ENCODE measurements around the gene SPATA24. TPM values are rescaled to one million over a fixed set of nuclear protein-coding genes. Genes with fewer than 3 reads are reported as not detected.

Gene SPATA24
- total RNA-seq, 2 donors from 2014 or later = 5.6 to 9.2 TPM

DNA sequence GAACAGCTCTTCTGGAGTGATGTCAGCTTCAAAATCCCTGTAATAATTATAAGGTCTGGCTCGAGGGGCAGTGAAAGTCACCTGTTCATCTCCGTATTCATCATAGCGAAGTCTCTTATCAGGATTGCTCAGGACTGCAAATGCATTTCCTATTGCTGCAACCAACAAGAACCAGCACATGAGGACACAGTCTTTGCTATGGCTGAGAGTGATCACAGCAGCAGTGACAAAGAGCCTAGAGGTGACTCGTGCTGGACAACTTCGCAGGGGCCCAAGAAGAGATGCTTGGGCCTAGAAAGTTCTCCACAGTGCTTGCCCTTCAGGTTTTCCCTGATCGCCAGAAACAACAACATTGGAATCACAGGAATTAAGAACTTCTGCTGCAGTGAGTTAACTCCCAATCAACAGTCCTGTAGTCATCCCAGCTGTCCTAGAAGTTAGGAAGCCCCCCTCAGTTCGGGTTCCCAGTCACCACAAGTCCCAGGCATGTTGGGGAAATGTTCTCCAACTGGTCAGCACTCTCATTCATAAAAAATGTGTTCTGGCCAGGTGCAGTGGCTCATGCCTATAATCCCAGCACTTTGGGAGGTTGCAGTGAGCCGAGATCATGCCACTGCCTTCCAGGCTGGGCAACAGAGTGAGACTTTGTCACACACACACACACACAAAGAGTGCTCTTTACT lies 22.5 kb upstream of the SPATA24 start:
- H3K4me3 Mint-ChIP-seq = no peak overlapping the region
- H3K4me1 Mint-ChIP-seq = peaks cover 6% of the 10 kb centered on the region
- H3K27ac Mint-ChIP-seq = no peak overlapping the region
- ATAC-seq (replicated peaks) = no peak
- no peaks in the 10 kb centered on the region for H3K27me3 Mint-ChIP-seq
- H3K9me3 Mint-ChIP-seq = no peaks in the 10 kb centered on the region
- peaks cover 93% of the 10 kb centered on the region for H3K36me3 Mint-ChIP-seq (ENCODE audit: low read depth)

DNA sequence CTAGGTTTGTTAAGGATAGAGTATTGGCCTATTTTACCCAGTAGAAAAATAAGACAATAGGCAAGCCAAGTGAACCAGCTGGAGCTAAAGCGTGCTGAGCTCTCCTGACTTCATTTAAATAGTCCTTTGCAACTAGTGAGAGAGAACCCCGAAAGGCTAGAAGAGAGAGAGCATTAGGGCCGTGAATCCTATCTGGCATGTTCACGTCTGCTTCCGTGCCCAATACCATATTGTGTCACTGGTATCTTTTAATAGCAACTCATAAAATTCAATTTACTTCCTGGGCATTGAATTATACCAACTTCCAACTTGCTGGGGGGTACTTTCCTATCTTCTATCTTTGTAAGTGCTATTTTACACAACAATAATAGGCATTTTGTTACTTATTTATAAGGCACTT lies 21.6 kb upstream of the SPATA24 start:
- H3K27ac Mint-ChIP-seq = no peak overlapping the region
- H3K4me1 Mint-ChIP-seq = peaks cover 6% of the 10 kb centered on the region
- no peaks in the 10 kb centered on the region for H3K27me3 Mint-ChIP-seq
- no peak for ATAC-seq (replicated peaks)
- peaks cover 95% of the 10 kb centered on the region for H3K36me3 Mint-ChIP-seq (ENCODE audit: low read depth)
- no peaks in the 10 kb centered on the region for H3K9me3 Mint-ChIP-seq
- no peak overlapping the region for H3K4me3 Mint-ChIP-seq

DNA sequence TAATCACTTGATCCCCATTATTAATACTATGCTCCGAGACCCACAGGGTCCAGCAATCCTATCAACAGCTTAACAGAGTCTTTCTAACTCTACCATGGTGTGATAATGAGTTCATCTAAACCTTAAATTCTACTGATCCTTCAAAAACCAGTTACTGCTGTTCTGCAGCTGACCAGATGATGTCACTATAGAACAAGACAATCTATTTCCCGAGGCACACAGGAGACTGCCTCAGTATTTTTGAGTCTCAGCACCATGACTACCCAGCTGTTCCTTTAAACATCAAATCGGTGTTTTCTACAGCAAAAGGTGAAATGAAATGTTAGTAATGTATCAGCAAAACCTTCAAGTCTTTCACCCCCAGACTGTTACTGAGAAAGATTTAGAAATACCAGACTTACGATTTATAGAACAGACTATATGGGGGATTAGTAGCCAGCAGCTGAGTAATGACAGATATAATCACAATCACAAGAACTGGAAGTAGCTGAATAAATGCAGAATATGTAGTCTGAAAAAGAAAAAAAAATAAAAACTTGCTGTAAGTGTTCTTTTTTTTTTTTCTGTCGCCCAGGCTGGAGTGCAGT lies 18.5 kb upstream of the SPATA24 start:
- H3K27ac Mint-ChIP-seq = peak overlapping the region; percentile 65
- peaks cover 96% of the 10 kb centered on the region for H3K36me3 Mint-ChIP-seq (ENCODE audit: low read depth)
- H3K4me1 Mint-ChIP-seq = peaks cover 6% of the 10 kb centered on the region
- peak; percentile 92 for ATAC-seq (replicated peaks)
- no peaks in the 10 kb centered on the region for H3K9me3 Mint-ChIP-seq
- no peaks in the 10 kb centered on the region for H3K27me3 Mint-ChIP-seq
- H3K4me3 Mint-ChIP-seq = peak overlapping the region; percentile 27

DNA sequence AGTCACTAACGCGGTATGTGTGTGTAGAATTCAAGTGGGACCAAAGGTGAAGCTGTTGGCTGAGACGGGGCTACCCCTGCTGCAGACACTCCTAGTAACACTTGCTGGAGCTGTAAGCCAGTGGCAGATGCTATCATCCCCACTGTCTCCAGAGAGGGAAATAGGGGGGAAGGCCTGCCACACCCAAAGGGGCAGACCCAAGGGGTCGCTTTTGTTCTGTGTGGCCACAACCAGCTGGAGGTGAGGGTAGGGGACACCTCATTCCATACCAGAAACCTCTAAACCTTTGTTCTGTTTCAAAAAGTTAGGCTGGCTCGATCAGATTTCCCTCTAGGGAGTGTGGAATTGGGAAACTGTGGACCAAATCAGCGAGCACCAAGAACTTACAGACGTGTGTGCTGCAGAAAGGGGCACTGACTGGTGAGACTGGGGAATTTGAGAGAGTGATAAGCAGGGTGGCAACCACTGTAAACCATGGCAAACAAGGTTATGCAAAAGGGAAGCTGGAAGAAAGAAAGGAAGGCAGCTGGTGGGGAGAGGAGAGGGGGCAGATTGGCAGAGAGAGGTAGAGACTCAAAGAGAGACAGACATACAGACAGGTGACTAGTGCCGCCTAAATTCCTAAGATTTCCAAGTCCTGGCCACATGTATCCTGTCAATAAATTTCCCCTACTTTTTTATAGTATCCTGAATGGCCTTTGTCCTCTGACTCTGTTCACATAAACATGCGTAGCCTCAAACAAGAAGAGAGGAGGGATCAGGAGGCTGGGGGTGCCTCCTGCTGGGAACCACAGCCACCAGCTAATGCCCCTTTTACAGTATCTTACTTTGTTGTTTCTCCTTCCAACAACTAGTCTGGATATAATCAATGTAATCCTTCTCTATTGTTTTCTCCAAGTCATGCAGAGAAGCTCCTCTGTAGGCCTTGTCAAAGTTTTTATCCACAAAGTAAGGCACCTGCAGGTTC lies 15.6 kb upstream of the SPATA24 start:
- H3K9me3 Mint-ChIP-seq = no peaks in the 10 kb centered on the region
- ATAC-seq (replicated peaks) = no peak
- peaks cover 99% of the 10 kb centered on the region for H3K36me3 Mint-ChIP-seq (ENCODE audit: low read depth)
- H3K27me3 Mint-ChIP-seq = no peaks in the 10 kb centered on the region
- peak overlapping the region; percentile 59 for H3K27ac Mint-ChIP-seq
- H3K4me3 Mint-ChIP-seq = no peak overlapping the region
- peaks cover 29% of the 10 kb centered on the region for H3K4me1 Mint-ChIP-seq

DNA sequence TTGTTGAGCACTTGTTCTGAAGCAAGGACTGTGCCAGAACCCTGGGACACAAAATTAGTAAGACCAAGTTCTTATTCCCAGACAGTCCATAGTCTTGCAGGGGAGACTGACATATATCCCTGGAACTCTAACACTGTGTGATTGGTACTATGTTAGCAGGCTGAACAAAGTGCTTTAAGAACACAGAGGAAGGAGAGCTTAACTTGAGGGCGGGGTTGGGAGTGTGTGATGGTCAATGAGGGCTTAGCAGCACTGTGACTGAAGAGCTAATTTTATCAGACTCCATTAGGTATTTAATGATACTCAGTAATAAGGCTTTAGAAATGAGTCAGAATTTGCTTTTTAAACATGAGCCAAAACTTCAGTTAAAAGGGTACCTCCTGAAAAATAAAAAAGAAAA lies 14.9 kb upstream of the SPATA24 start:
- no peaks in the 10 kb centered on the region for H3K27me3 Mint-ChIP-seq
- ATAC-seq (replicated peaks) = no peak
- no peak overlapping the region for H3K4me3 Mint-ChIP-seq
- H3K27ac Mint-ChIP-seq = peak overlapping the region; percentile 59
- H3K9me3 Mint-ChIP-seq = no peaks in the 10 kb centered on the region
- peaks cover 99% of the 10 kb centered on the region for H3K36me3 Mint-ChIP-seq (ENCODE audit: low read depth)
- peaks cover 35% of the 10 kb centered on the region for H3K4me1 Mint-ChIP-seq

DNA sequence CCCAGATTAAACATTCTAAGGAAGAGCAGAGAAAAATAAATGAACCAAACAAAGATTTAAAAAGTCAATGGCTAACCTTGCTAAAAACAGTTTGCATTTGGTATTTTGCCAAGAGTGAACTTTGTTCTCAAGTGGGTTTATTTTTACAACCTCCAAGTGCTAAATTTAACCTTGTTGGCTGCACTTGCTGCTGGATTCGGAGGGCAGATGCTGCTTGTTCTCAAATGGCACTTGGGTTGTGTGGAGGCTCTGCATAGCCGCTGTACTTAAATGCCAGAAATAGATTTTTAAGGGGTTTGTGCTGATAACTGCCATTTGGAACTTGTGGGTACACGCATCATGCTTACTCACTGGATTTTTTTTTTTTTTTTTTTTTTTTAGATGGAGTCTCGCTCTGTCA lies 13.3 kb upstream of the SPATA24 start:
- Mint-ChIP-seq H3K27ac (peak overlapping the region; percentile 99), H3K9me3 (no peaks in the 10 kb centered on the region), H3K36me3 (ENCODE audit: low read depth) (peaks cover 99% of the 10 kb centered on the region), H3K4me3 (peak overlapping the region; percentile 86), H3K4me1 (peaks cover 40% of the 10 kb centered on the region), H3K27me3 (no peaks in the 10 kb centered on the region)
- ATAC-seq (replicated peaks) = no peak

DNA sequence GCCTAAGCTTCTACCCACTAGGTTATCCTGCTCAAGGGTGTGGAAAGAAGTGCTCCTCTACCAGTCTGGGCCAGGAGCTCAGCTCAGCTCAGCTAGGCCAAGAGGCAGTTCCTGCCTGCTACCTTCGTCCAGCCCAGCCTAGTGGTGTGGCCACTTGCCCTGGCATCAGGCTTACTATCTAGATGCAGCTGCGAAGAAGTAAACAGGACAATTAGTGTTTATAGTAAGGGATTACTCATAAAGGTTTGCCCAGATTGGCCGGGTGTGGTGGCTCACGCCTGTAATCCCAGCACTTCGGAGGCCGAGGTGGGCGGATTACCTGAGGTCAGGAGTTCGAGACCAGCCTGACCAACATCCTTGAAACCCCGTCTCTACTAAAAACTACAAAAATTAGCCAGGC lies 12.8 kb upstream of the SPATA24 start:
- H3K4me1 Mint-ChIP-seq = peaks cover 37% of the 10 kb centered on the region
- peak overlapping the region; percentile 99 for H3K27ac Mint-ChIP-seq
- no peaks in the 10 kb centered on the region for H3K9me3 Mint-ChIP-seq
- H3K36me3 Mint-ChIP-seq (ENCODE audit: low read depth) = peaks cover 99% of the 10 kb centered on the region
- H3K4me3 Mint-ChIP-seq = peak overlapping the region; percentile 86
- no peaks in the 10 kb centered on the region for H3K27me3 Mint-ChIP-seq
- ATAC-seq (replicated peaks) = no peak

DNA sequence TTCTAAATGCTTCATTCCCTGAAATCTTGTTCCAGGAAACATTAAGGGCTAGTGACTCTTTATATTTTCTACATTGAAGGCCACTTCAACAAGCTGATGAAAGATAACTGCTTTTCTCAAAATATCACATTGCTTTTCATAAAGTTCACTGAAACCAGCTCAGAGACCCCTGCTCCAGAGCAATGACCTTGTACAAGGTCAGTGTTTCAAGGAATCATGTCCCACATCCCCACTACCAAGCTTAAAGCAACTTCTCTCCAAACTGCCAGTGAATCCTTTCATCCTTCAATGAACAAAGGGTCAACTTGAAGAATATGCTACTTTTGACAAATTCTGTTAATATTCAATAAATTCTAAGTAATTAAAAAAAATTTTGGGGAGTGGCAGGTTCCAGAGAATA lies 12.0 kb upstream of the SPATA24 start:
- no peak for ATAC-seq (replicated peaks)
- Mint-ChIP-seq H3K4me1 (peaks cover 37% of the 10 kb centered on the region), H3K9me3 (no peaks in the 10 kb centered on the region), H3K36me3 (ENCODE audit: low read depth) (peaks cover 92% of the 10 kb centered on the region), H3K4me3 (peak overlapping the region; percentile 86), H3K27ac (peak overlapping the region; percentile 99), H3K27me3 (no peaks in the 10 kb centered on the region)

DNA sequence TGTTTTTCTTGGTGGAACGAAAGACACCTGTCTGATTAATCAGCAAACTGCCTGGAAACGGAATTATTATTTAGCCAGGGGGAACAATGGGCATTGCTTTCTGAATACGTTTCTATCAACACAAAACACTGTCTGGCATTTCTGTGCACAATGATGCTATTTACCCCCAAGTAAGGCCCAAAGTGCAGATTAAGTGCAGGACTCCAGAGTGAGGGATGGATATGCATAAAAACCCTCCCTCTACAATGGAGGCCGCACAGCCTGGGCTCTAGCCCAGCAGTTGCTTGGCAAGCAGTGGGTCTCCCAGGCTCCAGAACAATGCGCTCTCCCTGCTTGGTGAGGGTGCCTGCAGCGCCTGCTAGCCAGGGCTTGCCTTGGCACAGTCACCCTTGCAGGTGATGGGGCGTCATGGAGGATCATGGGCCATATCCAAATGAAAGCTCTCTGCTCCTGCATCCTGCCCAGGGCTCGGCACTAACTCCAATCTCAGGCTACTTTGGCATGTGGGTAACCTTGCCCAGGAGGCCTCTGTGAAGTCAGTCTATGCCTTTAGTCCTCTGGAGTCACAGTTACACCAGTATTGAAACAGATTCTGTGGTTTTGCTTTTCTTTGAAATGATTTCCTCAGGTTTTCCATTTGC lies 11.5 kb upstream of the SPATA24 start:
- Mint-ChIP-seq H3K36me3 (ENCODE audit: low read depth) (peaks cover 87% of the 10 kb centered on the region), H3K4me3 (peak overlapping the region; percentile 86), H3K27ac (peak overlapping the region; percentile 99), H3K9me3 (no peaks in the 10 kb centered on the region), H3K4me1 (peaks cover 37% of the 10 kb centered on the region), H3K27me3 (no peaks in the 10 kb centered on the region)
- ATAC-seq (replicated peaks) = peak; percentile 77

DNA sequence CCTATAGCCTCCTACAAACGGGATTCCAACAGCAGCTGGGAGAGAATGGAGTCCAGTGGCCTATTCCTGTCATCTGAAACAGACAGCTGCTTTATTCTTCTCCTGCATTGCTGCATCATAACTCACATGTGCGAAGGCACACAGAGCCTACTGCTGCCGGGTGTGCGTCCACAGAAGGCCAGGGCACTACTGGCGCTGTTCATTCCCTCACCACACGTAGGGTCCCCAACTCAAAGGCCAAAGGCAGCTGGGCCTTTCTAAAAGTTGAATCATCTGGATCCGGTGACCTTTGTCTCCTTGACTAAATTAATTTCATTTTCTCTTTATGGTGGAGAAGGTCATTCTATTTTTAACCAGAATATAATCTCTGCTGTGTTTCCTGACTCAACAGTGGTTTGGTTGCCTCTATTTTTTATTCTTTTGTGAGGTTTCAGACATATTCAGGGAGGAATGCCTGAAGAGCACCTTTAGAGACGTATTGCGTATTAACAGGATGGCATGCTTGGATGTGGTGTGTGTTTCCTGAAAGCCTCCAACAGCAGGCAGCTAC lies 10.8 kb upstream of the SPATA24 start:
- peak; percentile 57 for ATAC-seq (replicated peaks)
- H3K9me3 Mint-ChIP-seq = no peaks in the 10 kb centered on the region
- H3K27me3 Mint-ChIP-seq = no peaks in the 10 kb centered on the region
- H3K27ac Mint-ChIP-seq = peak overlapping the region; percentile 99
- peaks cover 37% of the 10 kb centered on the region for H3K4me1 Mint-ChIP-seq
- H3K4me3 Mint-ChIP-seq = peak overlapping the region; percentile 86
- peaks cover 80% of the 10 kb centered on the region for H3K36me3 Mint-ChIP-seq (ENCODE audit: low read depth)

DNA sequence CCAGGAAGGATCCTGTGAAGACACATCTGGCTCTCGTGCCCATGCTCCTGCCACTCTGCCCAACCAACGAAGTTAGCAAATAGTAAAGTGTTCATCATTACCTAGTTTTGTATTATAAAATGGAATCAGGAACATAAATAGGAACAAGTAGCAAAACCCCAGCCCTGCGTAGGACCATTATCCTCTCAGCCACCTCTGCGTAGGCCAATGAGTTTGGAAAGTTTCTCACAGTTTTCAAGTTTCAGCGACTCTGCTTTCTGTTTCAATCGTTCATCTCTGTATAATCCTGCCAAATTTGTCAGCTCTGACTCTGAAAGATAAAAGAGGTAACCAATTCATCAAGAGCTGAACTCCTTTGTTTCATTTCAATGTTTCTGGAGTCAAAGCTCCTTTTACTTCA lies 10.1 kb upstream of the SPATA24 start:
- Mint-ChIP-seq H3K36me3 (ENCODE audit: low read depth) (peaks cover 73% of the 10 kb centered on the region), H3K9me3 (no peaks in the 10 kb centered on the region), H3K4me1 (peaks cover 37% of the 10 kb centered on the region), H3K27ac (peak overlapping the region; percentile 99), H3K4me3 (peak overlapping the region; percentile 86), H3K27me3 (no peaks in the 10 kb centered on the region)
- ATAC-seq (replicated peaks) = peak; percentile 65

DNA sequence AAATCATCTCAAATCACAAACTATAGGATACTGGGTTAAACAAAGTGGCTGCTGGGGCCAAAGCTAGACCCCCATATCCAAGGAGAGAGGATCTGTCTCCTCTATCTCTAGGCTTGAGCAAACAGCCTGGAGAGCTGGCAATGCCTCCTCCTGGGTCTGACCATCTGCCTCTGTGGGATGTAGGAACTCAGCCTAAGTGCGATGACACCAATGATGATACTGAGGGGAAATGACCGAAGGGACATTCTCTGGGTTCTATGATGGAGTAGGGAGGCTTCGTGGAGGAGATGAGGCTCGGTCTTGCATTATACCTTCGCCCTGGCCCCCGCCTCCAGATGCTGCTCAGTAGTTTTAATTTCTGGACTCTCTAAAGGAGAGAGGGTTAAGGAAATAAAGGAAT lies 9.3 kb upstream of the SPATA24 start:
- peaks cover 37% of the 10 kb centered on the region for H3K4me1 Mint-ChIP-seq
- no peaks in the 10 kb centered on the region for H3K9me3 Mint-ChIP-seq
- H3K27me3 Mint-ChIP-seq = no peaks in the 10 kb centered on the region
- H3K27ac Mint-ChIP-seq = peak overlapping the region; percentile 99
- peak overlapping the region; percentile 86 for H3K4me3 Mint-ChIP-seq
- H3K36me3 Mint-ChIP-seq (ENCODE audit: low read depth) = peaks cover 65% of the 10 kb centered on the region
- no peak for ATAC-seq (replicated peaks)

DNA sequence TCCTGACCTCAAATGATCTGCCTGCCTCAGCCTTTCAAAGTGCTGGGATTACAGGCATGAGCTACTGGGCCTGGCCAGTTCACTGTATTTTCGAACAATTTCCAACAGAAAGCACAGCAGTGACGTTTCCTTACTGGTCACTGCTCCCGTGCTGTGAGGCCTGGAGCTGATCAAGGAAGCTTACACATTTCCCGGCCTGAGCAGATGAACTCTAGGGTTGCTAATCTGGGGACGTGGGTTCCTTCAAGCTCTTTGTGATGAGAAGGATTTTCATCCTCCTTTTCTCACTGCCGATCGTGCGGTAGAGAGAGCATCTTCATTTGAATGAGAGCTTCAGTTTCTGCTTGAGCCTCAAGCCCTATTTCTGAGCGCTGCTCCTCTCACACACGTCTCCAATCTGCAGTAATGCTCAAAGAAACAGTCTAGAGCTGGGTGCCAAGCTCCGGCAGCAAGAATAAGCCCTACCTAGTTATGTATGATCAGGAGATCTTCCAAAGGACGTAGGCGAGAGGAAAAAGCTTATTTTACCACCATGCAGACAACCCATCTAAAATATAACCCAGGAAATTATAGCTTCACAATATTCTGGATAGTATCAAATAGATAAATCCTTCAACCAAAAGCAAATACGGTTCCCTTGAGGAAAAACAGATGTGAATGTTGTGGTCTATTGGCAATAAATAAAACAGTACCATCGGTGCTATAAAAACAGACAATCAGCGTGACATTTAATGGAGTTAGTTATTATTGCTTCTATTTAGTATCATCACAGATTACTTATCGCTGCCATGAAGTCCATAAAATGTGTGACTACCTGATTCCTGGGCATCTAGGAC lies 7.3 kb upstream of the SPATA24 start:
- Mint-ChIP-seq H3K4me1 (peaks cover 40% of the 10 kb centered on the region), H3K9me3 (no peaks in the 10 kb centered on the region), H3K27ac (no peak overlapping the region), H3K27me3 (no peaks in the 10 kb centered on the region), H3K4me3 (no peak overlapping the region), H3K36me3 (ENCODE audit: low read depth) (peaks cover 46% of the 10 kb centered on the region)
- no peak for ATAC-seq (replicated peaks)
